ENCODE results near the gene ATP2B2. TPM values are rescaled to one million over a fixed set of nuclear protein-coding genes. Genes with fewer than 3 reads are reported as not detected.

The ATP2B2 gene
- total RNA-seq, 2 donors from 2014 or later, result 0.14 to 0.74 TPM

DNA sequence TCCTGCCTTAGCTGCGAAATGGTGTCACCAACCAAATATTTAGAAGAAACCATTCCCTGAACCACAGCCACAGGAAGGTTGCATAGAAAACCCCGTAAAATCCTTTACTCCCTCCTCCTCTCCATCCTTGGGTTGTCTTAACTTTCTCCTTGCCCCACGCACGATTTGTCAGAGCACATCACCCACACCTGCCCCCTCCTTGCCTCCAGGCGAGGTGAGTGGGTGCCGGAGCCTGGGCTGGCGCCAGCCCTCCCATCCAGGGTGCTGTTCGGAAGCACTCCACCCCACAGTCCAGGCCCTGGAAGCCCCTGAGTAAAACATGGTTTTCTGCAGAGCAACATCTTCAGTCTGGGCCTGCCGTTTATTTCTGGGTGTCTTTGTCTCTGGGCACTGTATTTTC lies 216.3 kb downstream of the ATP2B2 start:
- Histone ChIP-seq H3K36me3 (no peaks in the 10 kb centered on the region), H3K27me3 (replicated peaks; ENCODE audit: insufficient read depth) (no peaks in the 10 kb centered on the region), H3K4me3 (no peak overlapping the region), H3K27ac (no peak overlapping the region), H3K4me1 (replicated peaks) (no peaks in the 10 kb centered on the region), H3K9me3 (no peaks in the 10 kb centered on the region)
- DNase-seq (ENCODE audit: low spot score), result no peak
- 61% methylated on average over 9 of the region's 9 CpGs for WGBS
- intact Hi-C loops (cut with DNase I), result no loop called here
- TF ChIP-seq, protein P1, sequence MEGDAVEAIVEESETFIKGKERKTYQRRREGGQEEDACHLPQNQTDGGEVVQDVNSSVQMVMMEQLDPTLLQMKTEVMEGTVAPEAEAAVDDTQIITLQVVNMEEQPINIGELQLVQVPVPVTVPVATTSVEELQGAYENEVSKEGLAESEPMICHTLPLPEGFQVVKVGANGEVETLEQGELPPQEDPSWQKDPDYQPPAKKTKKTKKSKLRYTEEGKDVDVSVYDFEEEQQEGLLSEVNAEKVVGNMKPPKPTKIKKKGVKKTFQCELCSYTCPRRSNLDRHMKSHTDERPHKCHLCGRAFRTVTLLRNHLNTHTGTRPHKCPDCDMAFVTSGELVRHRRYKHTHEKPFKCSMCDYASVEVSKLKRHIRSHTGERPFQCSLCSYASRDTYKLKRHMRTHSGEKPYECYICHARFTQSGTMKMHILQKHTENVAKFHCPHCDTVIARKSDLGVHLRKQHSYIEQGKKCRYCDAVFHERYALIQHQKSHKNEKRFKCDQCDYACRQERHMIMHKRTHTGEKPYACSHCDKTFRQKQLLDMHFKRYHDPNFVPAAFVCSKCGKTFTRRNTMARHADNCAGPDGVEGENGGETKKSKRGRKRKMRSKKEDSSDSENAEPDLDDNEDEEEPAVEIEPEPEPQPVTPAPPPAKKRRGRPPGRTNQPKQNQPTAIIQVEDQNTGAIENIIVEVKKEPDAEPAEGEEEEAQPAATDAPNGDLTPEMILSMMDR (IDR thresholded peaks at IDR 0.05), result no peak
- TF ChIP-seq POLR2A (IDR thresholded peaks at IDR 0.05) (no peak), POLR2AphosphoS5 (IDR thresholded peaks at IDR 0.05) (no peak)

DNA sequence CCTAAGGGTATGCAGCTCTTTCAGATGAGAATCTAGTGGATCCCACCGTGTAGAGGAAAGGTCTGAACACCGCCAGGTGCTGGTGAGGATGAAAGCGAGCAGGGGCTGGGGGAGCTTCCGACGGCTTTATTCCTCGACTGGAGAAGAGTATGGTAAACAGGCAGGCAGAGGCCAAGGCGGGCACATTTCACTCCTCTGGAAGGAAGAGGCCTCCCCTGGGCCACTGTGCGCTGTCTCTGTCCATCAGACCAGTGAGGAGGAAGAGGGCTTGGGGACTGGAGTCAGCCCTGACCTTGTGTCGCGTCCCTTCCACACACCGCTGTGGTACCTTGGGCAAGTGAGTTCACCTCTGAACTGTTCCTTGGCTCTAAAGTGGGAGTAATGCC lies 216.8 kb downstream of the ATP2B2 start:
- Histone ChIP-seq H3K4me1 (replicated peaks) (no peaks in the 10 kb centered on the region), H3K36me3 (no peaks in the 10 kb centered on the region), H3K4me3 (no peak overlapping the region), H3K27me3 (replicated peaks; ENCODE audit: insufficient read depth) (no peaks in the 10 kb centered on the region), H3K27ac (no peak overlapping the region), H3K9me3 (no peaks in the 10 kb centered on the region)
- 93% methylated on average over 11 of the region's 11 CpGs for WGBS
- TF ChIP-seq POLR2AphosphoS5 (IDR thresholded peaks at IDR 0.05), result no peak
- TF ChIP-seq, protein P1 (IDR thresholded peaks at IDR 0.05), result no peak
- no peak for TF ChIP-seq POLR2A (IDR thresholded peaks at IDR 0.05)
- intact Hi-C loops (cut with DNase I), result no loop called here
- DNase-seq (ENCODE audit: low spot score), result no peak

DNA sequence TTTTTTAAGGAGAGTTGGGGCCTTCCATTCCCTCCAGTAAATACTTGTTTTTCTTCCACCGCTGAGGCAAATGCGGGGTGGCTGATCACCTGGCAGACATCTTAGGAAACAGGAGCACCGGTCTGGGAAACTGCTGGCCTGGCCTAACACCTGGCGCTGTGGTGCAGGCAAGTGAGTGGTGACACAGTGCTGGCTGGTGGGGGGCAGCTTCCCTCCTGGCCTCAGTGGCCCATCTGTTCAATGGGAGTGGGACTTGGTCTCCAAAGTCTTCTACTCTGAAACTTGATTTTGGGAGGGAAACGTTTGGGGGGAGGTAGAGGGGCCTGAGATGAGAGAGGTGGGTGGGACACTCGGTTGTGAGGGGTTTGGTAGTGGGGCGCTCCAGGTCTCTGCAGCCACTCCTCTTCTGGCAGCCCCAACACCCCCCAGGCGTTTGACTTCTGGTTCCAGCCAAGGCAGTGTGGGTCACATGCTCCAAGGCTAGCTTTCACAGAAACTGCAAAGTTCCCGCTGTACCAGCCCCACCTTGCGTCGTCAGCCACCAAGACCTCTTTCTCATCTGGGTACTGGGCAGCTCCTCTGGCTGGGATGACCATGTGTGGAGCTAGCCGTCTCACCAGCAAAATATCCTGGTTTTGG lies 217.3 kb downstream of the ATP2B2 start:
- WGBS, result 84% methylated on average over 12 of the region's 12 CpGs

DNA sequence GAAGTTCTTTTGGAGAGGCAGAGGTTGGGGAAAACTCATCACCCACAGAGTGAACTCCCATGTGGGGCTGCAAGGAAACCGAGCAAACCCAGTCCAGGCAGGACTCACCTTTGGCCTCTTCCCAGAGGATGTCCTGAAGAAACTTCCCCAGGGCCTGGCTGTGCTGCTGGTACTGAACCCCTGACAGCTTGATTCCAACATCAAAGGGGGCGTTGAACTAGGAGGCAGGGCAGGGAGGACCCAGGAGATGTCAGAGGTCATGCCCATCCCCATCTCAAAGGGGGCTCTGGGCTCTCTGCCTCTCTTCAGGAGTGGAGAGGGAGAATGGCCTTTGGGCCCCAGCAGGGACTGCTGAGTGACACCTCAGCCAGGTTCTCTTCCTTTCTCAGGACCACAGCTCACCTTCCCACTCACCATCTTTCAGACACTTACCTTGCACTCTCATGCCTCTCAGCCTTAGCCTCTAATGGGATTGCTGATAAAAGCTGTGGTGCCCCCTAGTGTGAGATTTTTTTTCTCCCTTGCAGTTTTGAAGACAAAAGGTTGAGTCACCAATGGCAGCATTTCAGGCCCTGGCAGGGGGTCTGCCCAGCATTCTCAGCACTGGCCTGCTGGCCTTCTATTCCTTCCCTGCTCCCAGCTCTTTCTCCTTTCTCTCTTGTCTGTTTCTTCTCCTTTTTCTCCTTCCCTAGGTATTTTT lies 218.6 kb downstream of the ATP2B2 start:
- 45% methylated on average over 2 of the region's 2 CpGs for WGBS
- no peak overlapping the region for H3K4me3 ChIP-seq
- H3K36me3 ChIP-seq, result no peaks in the 10 kb centered on the region
- peak; percentile 42 for DNase-seq (ENCODE audit: low spot score)
- TF ChIP-seq, protein P1 (IDR thresholded peaks at IDR 0.05), result peak in 3 of 4 experiments; percentile 13 to 49 (median 46)
- TF ChIP-seq POLR2AphosphoS5 (IDR thresholded peaks at IDR 0.05) (peak; percentile 18), POLR2A (IDR thresholded peaks at IDR 0.05) (no peak)
- intact Hi-C loops (cut with DNase I), result no loop called here
- H3K27me3 ChIP-seq (replicated peaks; ENCODE audit: insufficient read depth), result no peaks in the 10 kb centered on the region
- no peaks in the 10 kb centered on the region for H3K9me3 ChIP-seq
- H3K4me1 ChIP-seq (replicated peaks), result no peaks in the 10 kb centered on the region
- peak overlapping the region in 1 of 2 donors; percentile 33 for H3K27ac ChIP-seq

More for the DNA sequence above, 217.3 kb downstream of the ATP2B2 start:
- Histone ChIP-seq H3K27me3 (replicated peaks; ENCODE audit: insufficient read depth) (no peaks in the 10 kb centered on the region), H3K4me3 (no peak overlapping the region), H3K27ac (no peak overlapping the region), H3K36me3 (no peaks in the 10 kb centered on the region), H3K4me1 (replicated peaks) (no peaks in the 10 kb centered on the region), H3K9me3 (no peaks in the 10 kb centered on the region)
- TF ChIP-seq, protein P1 (IDR thresholded peaks at IDR 0.05), result no peak
- TF ChIP-seq POLR2A (IDR thresholded peaks at IDR 0.05) (no peak), POLR2AphosphoS5 (IDR thresholded peaks at IDR 0.05) (no peak)
- no peak for DNase-seq (ENCODE audit: low spot score)
- intact Hi-C loops (cut with DNase I), result no loop called here

DNA sequence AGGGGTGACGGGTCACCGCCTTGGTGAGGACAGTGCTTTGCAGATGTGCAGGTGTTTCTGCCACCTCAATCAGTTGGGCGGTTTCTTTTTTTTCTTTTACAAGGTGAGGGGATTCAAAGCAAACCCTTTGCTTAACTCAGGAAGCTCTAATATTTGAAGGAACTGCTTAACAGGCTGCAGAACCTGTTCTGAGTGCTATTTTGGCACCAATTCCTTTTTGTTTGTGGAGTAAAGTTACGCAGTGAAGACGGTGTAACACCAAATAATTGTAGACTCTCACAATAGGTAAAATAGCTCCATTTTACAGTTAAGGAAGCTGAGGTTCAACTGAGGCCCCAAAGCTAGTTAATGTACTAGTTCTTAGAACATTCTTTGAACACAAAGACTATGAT lies 219.3 kb downstream of the ATP2B2 start:
- no peaks in the 10 kb centered on the region for H3K4me1 ChIP-seq (replicated peaks)
- no peaks in the 10 kb centered on the region for H3K27me3 ChIP-seq (replicated peaks; ENCODE audit: insufficient read depth)
- H3K9me3 ChIP-seq, result no peaks in the 10 kb centered on the region
- intact Hi-C loops (cut with DNase I), result no loop called here
- peak overlapping the region in 1 of 2 donors; percentile 33 for H3K27ac ChIP-seq
- H3K36me3 ChIP-seq, result no peaks in the 10 kb centered on the region
- TF ChIP-seq POLR2AphosphoS5 (IDR thresholded peaks at IDR 0.05), result peak; percentile 53
- TF ChIP-seq, protein P1 (IDR thresholded peaks at IDR 0.05), result no peak
- no peak for TF ChIP-seq POLR2A (IDR thresholded peaks at IDR 0.05)
- DNase-seq (ENCODE audit: low spot score), result no peak
- H3K4me3 ChIP-seq, result no peak overlapping the region
- WGBS, result 67% methylated on average over 5 of the region's 5 CpGs
